HUES6 (cell line): ENCODE measurements around the gene VWA5A.
A peak's percentile ranks its signal among the peaks of the same experiment; 100 is the strongest.

Experiments
- H3K27ac ChIP-seq: 2 replicates; pipeline ENCODE4 v1.7.0; 2013; ENCODE audit warnings: low read depth, mild to moderate bottlenecking, low read length, inconsistent platforms
- H3K27me3 ChIP-seq: 2 replicates; pipeline ENCODE4 v1.6.1; 2013; ENCODE audit warnings: low read length; ENCODE audit not compliant: control insufficient read depth, insufficient read depth
- H3K36me3 ChIP-seq: 2 replicates; pipeline ENCODE4 v1.6.1; 2013; ENCODE audit warnings: low read length; ENCODE audit not compliant: control insufficient read depth, insufficient read depth
- H3K4me1 ChIP-seq: 2 replicates; pipeline ENCODE4 v1.6.1; 2013; ENCODE audit warnings: low read length; ENCODE audit not compliant: control insufficient read depth, insufficient read depth
- H3K4me3 ChIP-seq: 2 replicates; pipeline ENCODE4 v1.5.1; 2013; ENCODE audit warnings: low read depth, low read length
- H3K9ac ChIP-seq: one replicate; pipeline ENCODE4 v1.6.1; 2013; ENCODE audit warnings: mild to moderate bottlenecking, low read length
- H3K9me3 ChIP-seq: 2 replicates; pipeline ENCODE4 v1.6.1; 2013; ENCODE audit warnings: low read depth, low read length; ENCODE audit not compliant: control insufficient read depth, insufficient read depth

The VWA5A gene, protein sequence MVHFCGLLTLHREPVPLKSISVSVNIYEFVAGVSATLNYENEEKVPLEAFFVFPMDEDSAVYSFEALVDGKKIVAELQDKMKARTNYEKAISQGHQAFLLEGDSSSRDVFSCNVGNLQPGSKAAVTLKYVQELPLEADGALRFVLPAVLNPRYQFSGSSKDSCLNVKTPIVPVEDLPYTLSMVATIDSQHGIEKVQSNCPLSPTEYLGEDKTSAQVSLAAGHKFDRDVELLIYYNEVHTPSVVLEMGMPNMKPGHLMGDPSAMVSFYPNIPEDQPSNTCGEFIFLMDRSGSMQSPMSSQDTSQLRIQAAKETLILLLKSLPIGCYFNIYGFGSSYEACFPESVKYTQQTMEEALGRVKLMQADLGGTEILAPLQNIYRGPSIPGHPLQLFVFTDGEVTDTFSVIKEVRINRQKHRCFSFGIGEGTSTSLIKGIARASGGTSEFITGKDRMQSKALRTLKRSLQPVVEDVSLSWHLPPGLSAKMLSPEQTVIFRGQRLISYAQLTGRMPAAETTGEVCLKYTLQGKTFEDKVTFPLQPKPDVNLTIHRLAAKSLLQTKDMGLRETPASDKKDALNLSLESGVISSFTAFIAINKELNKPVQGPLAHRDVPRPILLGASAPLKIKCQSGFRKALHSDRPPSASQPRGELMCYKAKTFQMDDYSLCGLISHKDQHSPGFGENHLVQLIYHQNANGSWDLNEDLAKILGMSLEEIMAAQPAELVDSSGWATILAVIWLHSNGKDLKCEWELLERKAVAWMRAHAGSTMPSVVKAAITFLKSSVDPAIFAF

DNA sequence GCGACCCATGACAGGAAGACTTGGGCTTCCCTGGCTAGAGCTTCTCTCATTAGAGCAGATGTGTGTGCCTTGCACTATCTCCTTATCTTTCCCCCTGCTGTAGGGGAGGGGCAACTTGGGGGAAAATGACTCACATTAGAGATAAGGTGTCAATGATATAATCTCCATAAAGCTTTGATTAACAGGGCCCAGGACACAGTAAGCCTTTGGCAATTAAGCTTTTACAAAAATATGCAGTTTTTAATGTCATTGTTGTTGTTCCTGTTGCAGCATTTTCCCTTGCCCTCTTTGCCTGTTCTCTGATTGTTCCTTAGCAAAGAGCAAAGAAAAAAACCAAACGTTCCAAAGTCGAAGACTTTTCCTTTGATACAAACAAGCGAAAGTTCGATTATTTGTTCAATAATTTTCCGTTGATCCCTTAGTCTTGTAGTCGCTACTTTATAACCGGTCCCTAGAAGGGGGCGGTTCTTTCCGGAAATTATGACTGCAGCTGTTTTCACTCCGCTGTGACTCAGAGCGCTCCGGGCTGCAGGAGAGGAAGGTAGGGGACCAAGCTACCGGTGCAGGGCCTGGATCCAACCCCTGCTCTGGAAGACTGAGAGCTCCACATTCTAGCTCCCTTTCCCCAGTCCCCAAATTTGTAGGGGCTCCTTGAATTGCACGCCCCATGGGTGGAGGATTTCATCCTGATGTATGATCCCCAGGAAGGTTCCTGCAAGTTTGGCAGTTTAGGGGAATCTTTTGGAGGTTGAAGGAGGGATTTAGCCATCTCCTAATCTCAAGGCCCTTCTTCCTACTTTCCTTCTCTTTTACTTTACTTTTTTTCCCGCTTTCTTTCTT is at the start of gene VWA5A:
Gene VWA5A (plus strand): TSS at position 509 of the 840 bp plus-strand sequence. CDS start 2,062 bp downstream, outside the sequence.
- H3K4me1 ChIP-seq: peaks cover 16% of the 10 kb centered on the region
- peaks cover 32% of the 10 kb centered on the region for H3K36me3 ChIP-seq
- no peaks in the 10 kb centered on the region for H3K27me3 ChIP-seq
- H3K9me3 ChIP-seq: no peaks in the 10 kb centered on the region
- H3K4me3 ChIP-seq: peak within 1 kb of the TSS; percentile 74
- peak within 1 kb of the TSS; percentile 62 for H3K9ac ChIP-seq
- H3K27ac ChIP-seq: no peak within 1 kb of the TSS; the same call in 1 of the 2 replicates

DNA sequence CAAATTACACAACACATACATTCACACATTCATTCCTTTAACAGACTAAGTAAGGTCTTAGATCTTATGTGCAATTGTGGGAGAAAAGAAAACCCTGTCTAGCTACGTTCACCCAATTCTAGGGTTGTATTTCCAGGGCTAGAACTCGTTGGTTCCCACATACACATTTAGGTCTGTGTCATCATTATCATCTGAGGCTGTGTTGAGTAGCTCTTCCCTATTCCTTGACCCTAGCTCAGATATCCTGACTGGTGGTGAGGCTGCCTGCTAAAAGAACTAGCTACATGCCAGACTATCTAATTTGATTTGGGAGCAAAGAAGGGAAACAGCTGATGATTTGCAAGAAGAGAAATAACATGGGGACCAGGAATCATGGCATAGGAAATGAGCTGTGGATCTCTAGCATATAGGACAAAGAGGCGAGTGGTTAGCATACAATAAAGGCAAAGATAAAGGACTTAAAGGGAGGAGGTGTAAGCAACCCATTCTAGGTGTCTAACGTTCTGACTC is 46.6 kb upstream of the VWA5A start:
- no peaks in the 10 kb centered on the region for H3K27me3 ChIP-seq
- H3K36me3 ChIP-seq: no peaks in the 10 kb centered on the region
- no peak overlapping the region for H3K4me3 ChIP-seq

DNA sequence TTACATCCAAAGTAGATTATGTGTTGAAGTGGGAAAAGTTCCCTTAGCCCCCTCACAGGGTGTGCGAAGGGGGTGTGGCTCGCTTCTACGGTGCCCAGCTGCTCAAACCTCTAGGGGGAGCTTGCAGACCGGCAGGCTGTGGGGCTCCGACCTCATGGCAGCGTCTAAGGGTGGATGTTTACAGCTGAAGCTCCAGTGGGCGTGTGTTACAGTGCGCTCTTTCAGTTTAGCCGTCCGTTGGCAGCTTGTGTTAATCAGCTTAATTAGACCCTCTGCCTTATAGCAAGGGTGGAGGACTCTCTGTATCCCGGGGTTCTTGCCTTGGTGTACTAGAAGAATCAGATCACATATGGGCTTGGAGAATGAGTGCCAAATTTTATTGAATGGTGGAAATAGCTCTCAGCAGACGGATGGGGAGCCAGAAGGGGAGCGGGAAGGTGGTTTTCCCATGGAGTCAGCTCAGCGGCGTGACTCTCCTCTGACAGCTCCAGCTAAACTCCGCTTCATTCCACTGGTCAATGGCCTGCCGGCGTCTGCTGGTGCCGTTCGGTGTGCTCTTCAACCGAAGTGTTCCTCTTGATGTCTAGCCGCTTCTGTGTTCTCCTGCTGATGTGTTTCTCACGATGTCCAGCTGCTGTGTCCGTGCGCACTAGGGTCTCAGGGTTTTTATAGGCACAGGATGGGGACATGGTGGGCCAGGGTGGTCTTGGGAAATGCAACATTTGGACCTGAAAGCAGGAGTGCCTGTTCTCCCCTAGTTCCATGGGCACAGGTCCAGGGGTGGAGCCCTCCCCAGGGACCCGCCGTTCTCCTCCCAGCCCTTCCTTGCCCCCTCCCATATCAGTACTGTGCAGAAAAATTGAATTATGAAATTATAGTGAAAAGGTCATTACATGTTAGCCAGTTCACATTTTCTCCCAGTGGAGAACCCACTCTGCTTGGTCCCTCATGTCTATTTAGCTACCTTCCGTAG is 45.5 kb upstream of the VWA5A start:
- H3K9me3 ChIP-seq: no peaks in the 10 kb centered on the region
- H3K4me1 ChIP-seq: peaks cover 5% of the 10 kb centered on the region; the same call in 1 of the 2 replicates
- no peaks in the 10 kb centered on the region for H3K36me3 ChIP-seq
- H3K27me3 ChIP-seq: peaks cover under 1% of the 10 kb centered on the region; the same call in 1 of the 2 replicates
- no peak overlapping the region for H3K27ac ChIP-seq
- no peak overlapping the region for H3K9ac ChIP-seq
- H3K4me3 ChIP-seq: peak overlapping the region; percentile 38

More for the DNA sequence above, 46.6 kb upstream of the VWA5A start:
- H3K27ac ChIP-seq: no peak overlapping the region
- peaks cover 5% of the 10 kb centered on the region; the same call in 1 of the 2 replicates for H3K4me1 ChIP-seq
- H3K9me3 ChIP-seq: no peaks in the 10 kb centered on the region
- H3K9ac ChIP-seq: no peak overlapping the region

DNA sequence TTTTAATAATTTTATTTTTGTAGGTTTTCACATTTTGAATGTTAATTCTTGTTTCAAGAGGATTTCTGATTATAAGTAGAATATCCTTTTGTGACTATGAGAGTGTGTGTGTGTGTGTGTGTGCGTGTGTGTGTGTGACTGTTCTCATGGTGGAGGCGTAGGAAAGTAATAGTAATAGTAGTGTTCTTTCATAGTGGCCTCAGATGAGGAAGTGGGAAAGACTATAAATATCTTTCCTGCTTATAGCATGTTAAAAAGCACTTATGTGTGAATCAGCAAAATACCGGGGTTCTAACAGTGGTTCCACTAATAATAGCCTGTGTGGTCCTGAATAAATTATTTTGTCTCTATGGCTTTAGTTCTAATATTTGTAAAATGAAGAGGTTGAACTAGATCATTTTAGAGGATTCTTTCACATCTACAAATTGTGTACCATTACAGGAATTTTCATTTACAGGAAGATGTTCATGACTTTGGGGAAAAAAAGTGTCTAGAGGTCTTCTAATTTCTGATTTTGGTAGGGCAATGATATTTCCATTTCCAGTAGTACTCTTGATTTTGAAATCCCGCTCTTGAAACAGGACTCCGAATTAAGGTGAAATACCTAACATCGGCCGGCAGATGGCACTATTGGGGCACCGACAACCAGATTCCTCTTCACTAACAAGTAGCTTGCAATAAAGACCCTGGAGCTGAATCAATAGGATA is 44.2 kb upstream of the VWA5A start:
- Histone ChIP-seq H3K27ac (no peak overlapping the region), H3K9ac (no peak overlapping the region), H3K9me3 (no peaks in the 10 kb centered on the region), H3K4me3 (no peak overlapping the region), H3K36me3 (no peaks in the 10 kb centered on the region), H3K4me1 (peaks cover 12% of the 10 kb centered on the region; the same call in 1 of the 2 replicates), H3K27me3 (peaks cover 6% of the 10 kb centered on the region; the same call in 1 of the 2 replicates)

DNA sequence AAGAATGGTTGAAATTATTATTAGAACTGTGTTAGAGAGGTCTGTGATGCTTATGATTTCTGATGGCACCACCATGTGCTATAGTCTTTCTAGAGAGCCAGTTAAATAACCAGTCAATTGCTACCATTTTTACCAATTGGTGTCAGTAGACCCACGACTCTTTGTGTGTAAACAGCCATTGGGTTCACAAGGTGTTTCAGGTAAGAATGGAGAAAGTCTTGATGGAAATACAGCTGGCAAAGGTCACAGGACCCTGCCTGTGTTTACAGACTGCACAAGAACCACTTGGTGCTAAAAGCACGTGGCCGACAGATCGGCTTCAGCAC is 43.7 kb upstream of the VWA5A start:
- Histone ChIP-seq H3K27ac (no peak overlapping the region), H3K9me3 (no peaks in the 10 kb centered on the region), H3K36me3 (no peaks in the 10 kb centered on the region), H3K9ac (no peak overlapping the region), H3K4me3 (no peak overlapping the region), H3K4me1 (peaks cover 12% of the 10 kb centered on the region; the same call in 1 of the 2 replicates), H3K27me3 (peaks cover 6% of the 10 kb centered on the region; the same call in 1 of the 2 replicates)

DNA sequence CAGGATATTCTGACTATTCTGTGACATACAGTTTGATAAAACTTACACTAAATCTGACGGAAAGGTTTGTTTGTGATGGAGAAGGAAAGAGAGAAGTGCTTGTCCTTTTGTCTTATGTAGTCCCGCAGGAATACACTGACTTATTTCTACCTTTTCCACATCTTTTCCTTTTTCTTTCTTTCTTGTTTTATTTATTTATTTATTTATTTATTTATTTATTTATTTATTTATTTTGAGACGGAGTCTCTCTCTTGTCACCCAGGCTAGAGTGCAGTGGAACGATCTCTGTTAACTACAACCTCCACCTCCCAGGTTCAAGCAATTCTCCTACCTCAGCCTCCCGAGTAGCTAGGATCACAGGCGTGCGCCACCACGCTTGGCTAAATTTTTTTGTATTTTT is 43.1 kb upstream of the VWA5A start:
- Histone ChIP-seq H3K27me3 (peaks cover 6% of the 10 kb centered on the region; the same call in 1 of the 2 replicates), H3K36me3 (no peaks in the 10 kb centered on the region), H3K4me1 (peaks cover 14% of the 10 kb centered on the region; the same call in 1 of the 2 replicates)

DNA sequence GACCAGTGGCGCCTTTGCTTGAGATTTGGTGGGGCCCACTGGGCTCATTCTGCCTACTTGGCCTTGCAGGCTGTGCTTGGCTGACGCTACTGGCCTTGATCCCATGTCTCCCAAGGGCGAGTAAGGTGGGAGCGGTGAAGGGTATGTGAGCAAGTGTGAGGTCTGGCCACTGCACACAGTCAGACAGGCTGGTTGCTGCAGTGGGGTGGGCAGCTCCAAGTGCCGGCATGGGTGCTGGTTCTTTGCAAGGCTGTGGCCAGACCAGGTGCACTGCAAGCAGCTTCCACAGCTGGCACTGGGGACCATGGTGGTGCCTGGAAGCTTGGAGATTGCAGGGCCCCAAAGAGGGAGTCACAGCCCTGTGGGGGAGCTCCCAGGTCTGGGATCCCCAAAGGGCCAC is 40.7 kb upstream of the VWA5A start:
- Histone ChIP-seq H3K4me1 (peaks cover 14% of the 10 kb centered on the region; the same call in 1 of the 2 replicates), H3K9me3 (no peaks in the 10 kb centered on the region), H3K27ac (no peak overlapping the region), H3K9ac (no peak overlapping the region), H3K27me3 (peaks cover 6% of the 10 kb centered on the region; the same call in 1 of the 2 replicates), H3K4me3 (no peak overlapping the region), H3K36me3 (no peaks in the 10 kb centered on the region)

More for the DNA sequence above, 43.1 kb upstream of the VWA5A start:
- Histone ChIP-seq H3K9ac (no peak overlapping the region), H3K27ac (no peak overlapping the region), H3K9me3 (no peaks in the 10 kb centered on the region), H3K4me3 (no peak overlapping the region)

DNA sequence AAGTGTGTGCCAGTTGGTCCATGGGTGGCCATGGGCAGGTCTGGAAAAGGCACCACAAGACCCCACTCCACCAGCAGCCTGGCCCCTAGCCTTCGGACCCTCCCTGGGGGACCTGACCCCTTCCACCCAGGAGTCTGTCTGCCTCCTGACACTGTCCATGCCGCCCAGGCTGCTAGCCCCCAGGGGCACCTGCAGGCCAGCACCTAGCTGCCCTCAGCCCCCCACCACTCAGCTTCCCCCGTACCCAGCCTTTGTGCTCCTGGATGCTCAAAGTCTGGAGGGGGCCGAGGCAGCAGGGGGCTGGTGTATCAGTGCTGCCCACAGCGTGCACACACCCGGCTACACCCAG is 39.8 kb upstream of the VWA5A start:
- Histone ChIP-seq H3K4me3 (peak overlapping the region; percentile 75), H3K9ac (no peak overlapping the region), H3K4me1 (peaks cover 9% of the 10 kb centered on the region; the same call in 1 of the 2 replicates), H3K36me3 (no peaks in the 10 kb centered on the region), H3K27me3 (peaks cover 6% of the 10 kb centered on the region; the same call in 1 of the 2 replicates), H3K27ac (no peak overlapping the region), H3K9me3 (no peaks in the 10 kb centered on the region)

DNA sequence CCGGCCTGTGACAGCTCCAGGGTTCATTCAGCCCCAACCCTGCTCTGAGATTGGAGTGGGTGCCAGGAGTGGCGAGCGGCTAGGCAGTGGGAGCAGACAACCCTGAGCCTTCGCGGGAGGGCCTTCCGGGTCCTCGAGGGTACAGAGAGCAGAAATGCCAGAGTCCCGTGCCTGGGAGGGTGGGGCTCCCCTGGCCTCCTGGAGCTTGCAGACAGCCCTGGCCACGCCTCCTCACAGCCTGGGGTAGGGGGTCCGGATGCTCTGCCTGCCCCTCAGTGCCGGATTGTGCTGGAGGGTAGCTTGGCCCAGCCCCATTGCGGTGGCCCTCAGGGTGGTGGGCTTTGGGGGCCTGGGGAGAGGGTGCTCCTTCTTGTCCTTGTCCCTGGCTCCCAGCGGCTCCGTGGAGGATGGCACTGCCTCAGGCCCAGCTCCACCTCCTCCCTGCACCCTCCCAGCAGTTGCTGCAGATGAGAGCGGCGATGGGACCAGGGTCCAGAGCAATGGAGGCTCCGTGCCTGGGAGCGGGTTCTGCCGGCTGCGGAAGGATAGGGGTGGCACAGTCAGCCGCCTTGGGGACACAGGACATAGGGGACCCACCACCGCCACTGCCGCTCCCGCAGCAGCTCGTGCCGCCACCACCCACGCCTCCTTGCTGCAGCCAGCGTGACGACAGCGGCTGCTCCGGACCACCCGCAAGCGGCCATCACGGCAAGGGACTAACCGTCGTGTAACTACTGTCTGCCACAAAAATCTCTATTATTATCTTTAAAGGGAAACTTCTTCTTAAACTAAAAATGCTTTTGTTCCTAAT is 39.2 kb upstream of the VWA5A start:
- H3K27me3 ChIP-seq: peaks cover 6% of the 10 kb centered on the region; the same call in 1 of the 2 replicates
- no peaks in the 10 kb centered on the region for H3K36me3 ChIP-seq
- H3K27ac ChIP-seq: no peak overlapping the region
- no peaks in the 10 kb centered on the region for H3K9me3 ChIP-seq
- no peak overlapping the region for H3K9ac ChIP-seq
- peaks cover 9% of the 10 kb centered on the region; the same call in 1 of the 2 replicates for H3K4me1 ChIP-seq
- peak overlapping the region; percentile 75 for H3K4me3 ChIP-seq
